HEK293 (cell line): ENCODE results near the gene TLR10.

ENCODE experiments used
- ZNF785 ChIP-seq: fragments of 450-650 bp; formaldehyde crosslinking; IDR thresholded peaks from 2 replicates; pipeline ENCODE4 v1.5.1; 2016; ENCODE audit warnings: missing biosample characterization, missing genetic modification characterization
- TF ChIP-seq, protein P1 (sequence below): fragments of 450-650 bp; formaldehyde crosslinking; IDR thresholded peaks from 2 replicates; pipeline ENCODE4 v1.5.1; 2016; ENCODE audit warnings: missing biosample characterization, missing genetic modification characterization

DNA sequence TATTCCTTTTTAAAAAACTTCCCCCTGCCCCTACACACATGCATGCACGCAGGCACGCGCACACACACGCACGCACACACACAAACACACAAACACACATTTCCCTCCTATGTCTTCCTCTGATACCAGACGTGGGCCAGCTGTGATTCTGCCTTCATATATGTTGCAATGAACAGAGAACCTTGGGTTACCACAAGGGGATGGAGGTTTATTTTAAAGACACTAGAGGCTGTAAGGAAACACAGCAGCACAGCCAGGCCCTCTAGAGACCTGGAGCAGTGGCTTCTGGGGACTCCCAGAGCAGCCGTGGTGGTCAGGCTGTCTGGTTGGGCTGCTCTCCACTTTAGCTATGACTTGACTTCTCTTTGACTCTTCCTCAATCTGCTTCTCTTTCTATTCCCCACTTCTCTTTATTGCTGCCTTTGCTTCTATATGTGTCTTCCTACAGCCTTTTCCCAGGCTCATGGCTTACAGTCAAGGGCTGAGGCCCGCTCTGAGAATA, 3.2 kb upstream of the TLR10 start:
- no peak for TF ChIP-seq ZNF785 (tag by site-specific recombination)
- TF ChIP-seq, protein P1, sequence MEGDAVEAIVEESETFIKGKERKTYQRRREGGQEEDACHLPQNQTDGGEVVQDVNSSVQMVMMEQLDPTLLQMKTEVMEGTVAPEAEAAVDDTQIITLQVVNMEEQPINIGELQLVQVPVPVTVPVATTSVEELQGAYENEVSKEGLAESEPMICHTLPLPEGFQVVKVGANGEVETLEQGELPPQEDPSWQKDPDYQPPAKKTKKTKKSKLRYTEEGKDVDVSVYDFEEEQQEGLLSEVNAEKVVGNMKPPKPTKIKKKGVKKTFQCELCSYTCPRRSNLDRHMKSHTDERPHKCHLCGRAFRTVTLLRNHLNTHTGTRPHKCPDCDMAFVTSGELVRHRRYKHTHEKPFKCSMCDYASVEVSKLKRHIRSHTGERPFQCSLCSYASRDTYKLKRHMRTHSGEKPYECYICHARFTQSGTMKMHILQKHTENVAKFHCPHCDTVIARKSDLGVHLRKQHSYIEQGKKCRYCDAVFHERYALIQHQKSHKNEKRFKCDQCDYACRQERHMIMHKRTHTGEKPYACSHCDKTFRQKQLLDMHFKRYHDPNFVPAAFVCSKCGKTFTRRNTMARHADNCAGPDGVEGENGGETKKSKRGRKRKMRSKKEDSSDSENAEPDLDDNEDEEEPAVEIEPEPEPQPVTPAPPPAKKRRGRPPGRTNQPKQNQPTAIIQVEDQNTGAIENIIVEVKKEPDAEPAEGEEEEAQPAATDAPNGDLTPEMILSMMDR (tag by site-specific recombination) = no peak
